ENCODE data around the gene OSBPL8.

OSBPL8 gene

GRCh38 chr12:76445462-76445861 lies 114.1 kb downstream of the OSBPL8 start:
- in situ Hi-C loops (cut with MboI; ENCODE audit: low pct_unique_long_range_greater_than_20kb, low sequenced_read_pairs) = no loop called here
- DNase-seq = no peak

- in situ Hi-C loops (cut with MboI; ENCODE audit: low pct_unique_long_range_greater_than_20kb, low sequenced_read_pairs) = no loop called here
- DNase-seq = no peak
Observed at GRCh38 chr12:76444408-76444984, 115.1 kb downstream of the OSBPL8 start.

DNA sequence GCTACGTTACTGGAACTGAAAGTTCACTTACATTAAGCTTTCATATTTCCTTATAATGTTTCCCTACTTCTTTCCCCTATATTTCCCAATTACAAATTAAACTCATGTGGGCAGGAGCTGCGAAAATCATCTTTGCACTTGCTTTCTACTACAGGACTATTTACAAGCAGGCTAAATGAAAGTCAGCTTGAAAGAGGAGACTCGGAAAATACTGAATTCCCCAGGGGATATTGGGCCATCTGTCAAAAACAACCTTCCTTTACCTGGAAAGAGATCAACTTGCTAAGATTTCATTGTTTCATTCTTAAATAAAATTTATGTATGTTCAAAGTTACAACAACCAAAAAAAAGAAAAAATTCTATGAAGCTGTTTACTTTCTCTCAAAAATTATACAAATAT lies 118.6 kb downstream of the OSBPL8 start:
- in situ Hi-C loops (cut with MboI; ENCODE audit: low pct_unique_long_range_greater_than_20kb, low sequenced_read_pairs) = no loop called here
- DNase-seq = no peak

GRCh38 chr12:76432733-76433132 lies 126.8 kb downstream of the OSBPL8 start:
- DNase-seq = no peak
- in situ Hi-C loops (cut with MboI; ENCODE audit: low pct_unique_long_range_greater_than_20kb, low sequenced_read_pairs) = no loop called here

- DNase-seq = no peak
- in situ Hi-C loops (cut with MboI; ENCODE audit: low pct_unique_long_range_greater_than_20kb, low sequenced_read_pairs) = no loop called here
Observed at GRCh38 chr12:76428117-76428516, 131.5 kb downstream of the OSBPL8 start.

DNA sequence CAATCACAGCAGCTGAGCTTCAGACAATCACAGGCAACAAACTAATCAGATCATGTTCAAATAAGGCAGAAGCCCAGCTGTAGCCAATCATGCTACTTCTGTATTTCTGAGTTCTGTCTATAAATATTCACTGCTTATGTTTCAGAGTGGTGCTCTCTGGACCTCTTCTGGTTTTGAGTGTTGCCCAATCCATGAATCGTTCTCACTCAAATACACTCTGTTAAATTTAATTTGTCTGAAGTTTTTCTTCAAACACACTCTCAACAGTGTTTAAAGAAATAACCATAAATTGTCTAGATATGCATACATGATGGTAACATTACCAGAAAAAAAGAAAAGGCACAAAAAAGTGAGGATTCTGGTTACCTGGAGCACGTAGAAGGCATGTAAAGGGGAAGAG lies 133.4 kb downstream of the OSBPL8 start:
- in situ Hi-C loops (cut with MboI; ENCODE audit: low pct_unique_long_range_greater_than_20kb, low sequenced_read_pairs) = no loop called here
- DNase-seq = no peak

DNA sequence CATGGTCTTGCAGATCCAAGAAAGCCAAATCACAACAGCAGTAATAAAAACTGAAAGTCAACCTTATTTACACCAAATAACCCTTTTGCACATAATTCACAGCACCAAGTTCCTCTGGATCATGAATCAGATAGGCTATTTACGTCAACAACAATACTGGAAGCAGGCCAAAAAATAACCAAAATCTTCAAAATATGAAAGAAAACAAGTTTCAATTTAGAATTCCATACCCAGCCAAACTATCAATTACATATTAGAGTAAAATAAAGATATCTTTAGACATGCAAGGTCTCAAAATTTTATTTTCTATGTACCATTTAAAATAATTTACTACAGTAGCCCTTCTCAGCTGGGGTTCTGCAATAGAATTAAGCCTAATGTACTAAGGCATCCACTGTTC lies 134.6 kb downstream of the OSBPL8 start:
- no peak for DNase-seq
- in situ Hi-C loops (cut with MboI; ENCODE audit: low pct_unique_long_range_greater_than_20kb, low sequenced_read_pairs) = no loop called here

DNA sequence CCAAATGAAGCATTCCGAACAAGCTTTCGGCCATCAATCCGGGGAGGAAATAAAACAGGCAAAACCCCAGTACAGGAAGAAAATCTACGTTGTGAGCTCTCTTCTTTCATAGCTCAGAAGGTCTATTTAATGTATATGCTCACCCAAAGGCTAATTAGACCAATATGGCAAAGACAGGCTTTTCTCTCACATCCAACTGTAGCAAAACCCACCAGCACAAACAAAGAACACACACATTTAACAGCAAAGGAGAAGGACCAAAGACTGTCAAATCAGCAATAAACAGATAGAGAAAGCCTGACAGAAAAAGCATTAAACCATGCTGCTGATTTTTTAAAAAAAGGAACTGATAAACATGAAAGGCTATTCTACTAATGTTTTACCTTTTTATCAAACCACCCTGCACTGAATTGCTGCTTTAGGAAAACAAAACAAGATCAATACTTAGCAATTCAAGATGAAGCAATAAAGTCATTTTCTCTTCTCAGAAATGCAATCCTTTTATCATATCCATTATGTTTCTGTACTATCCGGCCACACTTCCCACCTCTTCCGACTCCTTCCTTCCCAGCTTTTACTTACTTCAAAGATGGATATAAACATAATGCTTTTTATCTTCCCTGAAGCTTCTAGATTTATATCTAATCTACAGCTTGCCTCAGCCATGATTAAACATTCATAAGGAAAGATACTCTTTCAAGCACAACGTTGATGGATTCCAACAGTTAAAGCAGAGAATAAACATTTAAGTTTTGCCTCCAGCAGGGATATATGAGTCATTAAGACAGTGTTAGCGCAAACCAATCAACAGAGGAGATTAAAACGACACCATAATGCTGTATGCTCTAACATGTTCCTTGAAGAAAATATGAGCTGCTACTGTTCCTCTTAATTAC lies 136.8 kb downstream of the OSBPL8 start:
- in situ Hi-C loops (cut with MboI; ENCODE audit: low pct_unique_long_range_greater_than_20kb, low sequenced_read_pairs) = no loop called here
- no peak for DNase-seq

DNA sequence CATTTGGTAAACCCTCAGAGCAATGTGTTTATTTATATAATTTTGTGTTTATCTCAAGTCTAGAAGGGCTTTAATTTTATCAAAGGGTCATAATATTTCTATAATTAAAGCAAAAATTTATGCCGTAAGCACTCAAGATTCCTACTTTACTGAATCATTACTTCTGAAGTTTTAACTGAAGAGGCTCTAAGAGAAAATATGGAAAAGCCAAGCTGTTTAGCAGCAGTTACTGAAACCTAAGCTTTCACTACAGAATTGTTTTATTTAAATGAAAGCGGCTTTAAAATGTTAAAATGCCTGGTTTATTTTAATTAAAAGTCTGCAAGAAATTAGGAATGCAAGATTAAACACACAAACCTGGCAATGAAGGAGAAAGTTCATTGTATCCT lies 137.4 kb downstream of the OSBPL8 start:
- DNase-seq = no peak
- in situ Hi-C loops (cut with MboI; ENCODE audit: low pct_unique_long_range_greater_than_20kb, low sequenced_read_pairs) = no loop called here

- DNase-seq = no peak
- in situ Hi-C loops (cut with MboI; ENCODE audit: low pct_unique_long_range_greater_than_20kb, low sequenced_read_pairs) = no loop called here
Observed at GRCh38 chr12:76421046-76421445, 138.5 kb downstream of the OSBPL8 start.

DNA sequence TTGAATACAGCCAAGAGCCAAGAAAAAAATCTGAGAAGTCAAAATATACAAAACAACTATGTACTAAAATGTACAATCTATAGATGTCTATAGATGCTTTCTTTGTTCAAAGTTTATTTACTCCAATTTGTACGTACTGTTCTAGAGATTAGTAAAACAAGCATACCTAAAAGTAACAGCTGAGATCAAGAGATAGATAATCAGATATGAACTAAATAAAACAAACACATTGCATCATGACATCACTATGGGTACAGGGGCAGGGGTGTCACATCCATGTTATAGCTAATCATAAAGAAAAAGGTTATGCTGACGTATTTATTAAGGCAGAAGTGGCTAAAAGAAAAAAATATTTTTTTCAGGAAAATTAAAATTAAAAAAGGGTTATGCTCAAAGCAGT lies 139.3 kb downstream of the OSBPL8 start:
- no peak for DNase-seq
- in situ Hi-C loops (cut with MboI; ENCODE audit: low pct_unique_long_range_greater_than_20kb, low sequenced_read_pairs) = no loop called here

- in situ Hi-C loops (cut with MboI; ENCODE audit: low pct_unique_long_range_greater_than_20kb, low sequenced_read_pairs) = no loop called here
- DNase-seq = no peak
Observed at GRCh38 chr12:76417116-76417515, 142.5 kb downstream of the OSBPL8 start.

DNA sequence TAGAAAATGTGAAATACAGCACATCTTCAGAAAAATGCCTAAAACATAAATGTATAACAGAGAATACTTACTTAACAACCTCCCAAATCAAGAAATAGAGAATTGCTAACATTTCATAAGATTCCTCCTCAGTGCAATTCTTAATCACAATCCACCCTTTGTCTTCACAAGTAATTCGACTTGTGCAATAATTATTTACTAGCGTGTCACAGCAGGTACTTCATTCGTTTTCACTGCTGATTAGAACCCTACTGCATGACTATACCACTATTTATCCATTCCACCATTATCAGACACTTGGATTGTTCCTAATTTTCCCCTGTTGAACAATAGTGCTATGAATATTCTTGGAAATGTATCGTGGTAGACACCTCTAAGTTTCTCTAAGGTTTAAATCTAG lies 146.4 kb downstream of the OSBPL8 start:
- DNase-seq = no peak

GRCh38 chr12:76410781-76411180 lies 148.8 kb downstream of the OSBPL8 start:
- in situ Hi-C loops (cut with MboI; ENCODE audit: low pct_unique_long_range_greater_than_20kb, low sequenced_read_pairs) = no loop called here
- no peak for DNase-seq

More for the DNA sequence above, 146.4 kb downstream of the OSBPL8 start:
- in situ Hi-C loops (cut with MboI; ENCODE audit: low pct_unique_long_range_greater_than_20kb, low sequenced_read_pairs) = no loop called here

- DNase-seq = no peak
- in situ Hi-C loops (cut with MboI; ENCODE audit: low pct_unique_long_range_greater_than_20kb, low sequenced_read_pairs) = no loop called here
Observed at GRCh38 chr12:76410371-76410770, 149.2 kb downstream of the OSBPL8 start.

GRCh38 chr12:76409074-76409473 lies 150.5 kb downstream of the OSBPL8 start:
- no peak for DNase-seq
- in situ Hi-C loops (cut with MboI; ENCODE audit: low pct_unique_long_range_greater_than_20kb, low sequenced_read_pairs) = no loop called here

DNA sequence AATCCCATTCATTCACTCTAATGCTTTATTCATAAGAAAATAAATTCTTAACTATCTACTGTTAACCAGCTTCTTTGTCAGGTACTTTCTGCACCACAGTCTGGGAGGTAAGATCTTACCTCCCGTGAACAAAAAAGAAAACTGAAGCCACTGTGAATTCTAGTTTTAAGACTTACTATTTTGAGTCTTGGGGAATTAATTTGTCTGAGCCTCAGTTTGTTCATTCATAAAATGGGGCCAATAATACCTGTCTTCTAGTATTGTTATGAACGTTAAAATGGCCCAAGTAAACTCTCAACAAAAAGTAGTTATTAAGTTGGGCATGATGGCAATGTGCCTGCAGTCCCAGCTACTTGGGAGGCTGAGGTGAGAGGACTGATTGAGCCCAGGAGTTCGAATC lies 151.9 kb downstream of the OSBPL8 start:
- in situ Hi-C loops (cut with MboI; ENCODE audit: low pct_unique_long_range_greater_than_20kb, low sequenced_read_pairs) = no loop called here
- no peak for DNase-seq

DNA sequence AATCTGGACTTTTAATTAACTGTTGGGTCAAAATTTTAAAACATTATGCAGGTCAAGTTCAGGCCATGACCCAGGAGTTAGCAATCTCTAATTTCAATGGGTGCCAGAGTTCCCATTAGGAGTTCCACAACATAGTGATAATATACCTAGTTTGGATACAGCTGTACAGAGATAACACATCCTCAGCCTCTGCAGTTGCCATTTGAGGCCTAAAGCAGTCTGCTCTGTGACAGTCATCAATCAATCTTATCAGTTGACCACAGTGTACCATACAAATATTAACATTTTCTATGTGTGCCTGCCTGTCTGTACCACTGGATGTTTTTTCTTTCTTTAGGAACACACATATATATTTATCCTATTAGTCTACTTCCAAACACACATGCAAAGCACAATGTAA lies 157.3 kb downstream of the OSBPL8 start:
- in situ Hi-C loops (cut with MboI; ENCODE audit: low pct_unique_long_range_greater_than_20kb, low sequenced_read_pairs) = no loop called here
- no peak for DNase-seq

- no peak for DNase-seq
Observed at GRCh38 chr12:76400136-76400535, 159.4 kb downstream of the OSBPL8 start.

GRCh38 chr12:76399040-76399439 lies 160.5 kb downstream of the OSBPL8 start:
- in situ Hi-C loops (cut with MboI; ENCODE audit: low pct_unique_long_range_greater_than_20kb, low sequenced_read_pairs) = no loop called here
- DNase-seq = no peak

More at GRCh38 chr12:76400136-76400535, 159.4 kb downstream of the OSBPL8 start:
- in situ Hi-C loops (cut with MboI; ENCODE audit: low pct_unique_long_range_greater_than_20kb, low sequenced_read_pairs) = no loop called here

GRCh38 chr12:76398106-76398505 lies 161.5 kb downstream of the OSBPL8 start:
- in situ Hi-C loops (cut with MboI; ENCODE audit: low pct_unique_long_range_greater_than_20kb, low sequenced_read_pairs) = no loop called here
- DNase-seq = no peak

All from KBM-7 (cell line).